CD4-positive, alpha-beta T cell (primary cell): Measurements from ENCODE around the gene MFSD2A. TPM values are rescaled to one million over a fixed set of nuclear protein-coding genes. Genes with fewer than 3 reads are reported as not detected.

ENCODE experiments used
- ATAC-seq: fragments of 200-7000 bp; cut with Tn5 transposase; one replicate; pipeline ENCODE4 v1.10.0; 2022; ENCODE audit warnings: mild to moderate bottlenecking; ENCODE audit not compliant: poor library complexity
- CTCF ChIA-PET: fragments of 350-600 bp; sonication (Branson Sonifier 250); formaldehyde crosslinking; loops from one replicate; lab custom pipeline; 2021; ENCODE audit warnings: antibody characterized with exemption, inconsistent platforms; lab: Charles Lee
- POLR2A ChIA-PET: fragments of 350-600 bp; sonication (Branson Sonifier 250); formaldehyde crosslinking; loops from one replicate; lab custom pipeline; 2021; ENCODE audit warnings: antibody characterized with exemption, inconsistent platforms; lab: Charles Lee
- DNase-seq, 14 experiments: peaks; one replicate each; pipeline ENCODE4 v3.0.0-alpha.2; 2013 to 2020; ENCODE audit warnings: mixed read lengths in 2 of 14
- H3K27ac ChIP-seq, 2 donors: one replicate each; pipeline versions ENCODE4 v1.5.1 to v1.7.0; 2013; ENCODE audit warnings: low read length in 2 of 2, low read depth in 1 of 2, mild to moderate bottlenecking in 1 of 2
- H3K27me3 ChIP-seq, 2 experiments: 1 replicate in 1 of 2; 2 replicates in 1 of 2; pipeline versions ENCODE4 v1.6.1 to v1.7.0; 2013; ENCODE audit warnings: low read length in 2 of 2, control low read depth in 1 of 2, mild to moderate bottlenecking in 1 of 2, moderate library complexity in 1 of 2; ENCODE audit not compliant: insufficient read depth in 2 of 2, control insufficient read depth in 1 of 2
- H3K36me3 ChIP-seq: one replicate; pipeline ENCODE4 v1.6.1; 2013; ENCODE audit warnings: low read length, control low read depth; ENCODE audit not compliant: insufficient read depth
- H3K4me1 ChIP-seq: one replicate; pipeline ENCODE4 v1.6.1; 2013; ENCODE audit warnings: low read length, control low read depth; ENCODE audit not compliant: insufficient read depth
- H3K4me3 ChIP-seq: one replicate; pipeline ENCODE4 v1.5.1; 2013; ENCODE audit warnings: mild to moderate bottlenecking, low read length, moderate library complexity
- H3K9me3 ChIP-seq, 2 experiments: 1 replicate in 1 of 2; 2 replicates in 1 of 2; pipeline versions ENCODE4 v1.6.1 to v1.7.0; 2013; ENCODE audit warnings: low read length in 2 of 2, mild to moderate bottlenecking in 2 of 2, control low read depth in 1 of 2, moderate library complexity in 1 of 2; ENCODE audit not compliant: control insufficient read depth in 1 of 2, insufficient read depth in 1 of 2
- H3K27ac Mint-ChIP-seq: one replicate; pipeline ENCODE4 v1.8.0; 2020; ENCODE audit warnings: mixed read lengths
- H3K27me3 Mint-ChIP-seq: one replicate; pipeline ENCODE4 v1.8.0; 2021; ENCODE audit warnings: mixed read lengths
- H3K36me3 Mint-ChIP-seq: one replicate; pipeline ENCODE4 v1.8.0; 2021; ENCODE audit warnings: low read depth, mixed read lengths
- H3K4me1 Mint-ChIP-seq: one replicate; pipeline ENCODE4 v1.8.0; 2021; ENCODE audit warnings: low read depth, mixed read lengths
- H3K4me3 Mint-ChIP-seq: one replicate; pipeline ENCODE4 v1.8.0; 2020; ENCODE audit warnings: mild to moderate bottlenecking, mixed read lengths
- H3K9me3 Mint-ChIP-seq: one replicate; pipeline ENCODE4 v1.8.0; 2020; ENCODE audit warnings: mixed read lengths
- CTCF ChIP-seq: fragments of 200-600 bp; IDR thresholded peaks from one replicate; pipeline ENCODE4 v1.8.0; 2022; ENCODE audit warnings: antibody characterized with exemption, mild to moderate bottlenecking
- intact Hi-C, 2 experiments: fragments of 100-400 bp; cut with DNase I in 1 of 2; cut with micrococcal nuclease in 1 of 2; formaldehyde crosslinking; loops; one replicate each; pipeline versions ENCODE4 v1.15.1 to v1.9.0; 2023 to 2025; cut with DNase I, micrococcal nuclease
- total RNA-seq, 174 experiments: library from RNA in 2 of 174; stranded (reverse) in 2 of 174; gene quantifications; one replicate each; pipeline ENCODE4 v1.2.3 and lab custom pipeline; 2021 to 2026

Gene MFSD2A
- total RNA-seq, 2 experiments from 2014 or later, result 2.5 to 2.7 TPM

GRCh38 chr1:39933956-39934941 lies 20.7 kb upstream of the MFSD2A start:
- Histone ChIP-seq H3K27me3 (no peaks in the 10 kb centered on the region), H3K4me3 (no peak overlapping the region), H3K4me1 (peaks cover 3% of the 10 kb centered on the region), H3K9me3 (no peaks in the 10 kb centered on the region), H3K36me3 (no peaks in the 10 kb centered on the region), H3K27ac (no peak overlapping the region)
- ChIA-PET CTCF (no interaction called here), POLR2A (no interaction called here)
- DNase-seq (peak in 3 of 14 experiments; percentile 7 to 70 (median 62)), ATAC-seq (no peak)
- H3K9me3 Mint-ChIP-seq, result no peaks in the 10 kb centered on the region
- no peaks in the 10 kb centered on the region for H3K27me3 Mint-ChIP-seq
- no peaks in the 10 kb centered on the region for H3K36me3 Mint-ChIP-seq
- H3K4me1 Mint-ChIP-seq, result no peaks in the 10 kb centered on the region
- no peak for TF ChIP-seq CTCF
- no peak overlapping the region for H3K27ac Mint-ChIP-seq
- no peak overlapping the region for H3K4me3 Mint-ChIP-seq
- intact Hi-C loops, result no loop called here

GRCh38 chr1:39936724-39937491 lies 18.0 kb upstream of the MFSD2A start:
- DNase-seq (peak in 3 of 14 experiments; percentile 10 to 36 (median 35)), ATAC-seq (no peak)
- Histone ChIP-seq H3K27me3 (no peaks in the 10 kb centered on the region), H3K4me3 (no peak overlapping the region), H3K9me3 (no peaks in the 10 kb centered on the region), H3K4me1 (peaks cover 3% of the 10 kb centered on the region), H3K36me3 (no peaks in the 10 kb centered on the region), H3K27ac (no peak overlapping the region)
- CTCF ChIA-PET, result interaction anchor here (1.4 kb wide), 1 partner anchor 18 kb away, joined by 3 read pairs; no protein-coding TSS in a partner anchor
- no peaks in the 10 kb centered on the region for H3K4me1 Mint-ChIP-seq
- no peaks in the 10 kb centered on the region for H3K9me3 Mint-ChIP-seq
- no peak overlapping the region for H3K4me3 Mint-ChIP-seq
- no peak for TF ChIP-seq CTCF
- H3K27ac Mint-ChIP-seq, result no peak overlapping the region
- POLR2A ChIA-PET, result no interaction called here
- no peaks in the 10 kb centered on the region for H3K27me3 Mint-ChIP-seq
- H3K36me3 Mint-ChIP-seq, result no peaks in the 10 kb centered on the region
- intact Hi-C loops, result no loop called here

DNA sequence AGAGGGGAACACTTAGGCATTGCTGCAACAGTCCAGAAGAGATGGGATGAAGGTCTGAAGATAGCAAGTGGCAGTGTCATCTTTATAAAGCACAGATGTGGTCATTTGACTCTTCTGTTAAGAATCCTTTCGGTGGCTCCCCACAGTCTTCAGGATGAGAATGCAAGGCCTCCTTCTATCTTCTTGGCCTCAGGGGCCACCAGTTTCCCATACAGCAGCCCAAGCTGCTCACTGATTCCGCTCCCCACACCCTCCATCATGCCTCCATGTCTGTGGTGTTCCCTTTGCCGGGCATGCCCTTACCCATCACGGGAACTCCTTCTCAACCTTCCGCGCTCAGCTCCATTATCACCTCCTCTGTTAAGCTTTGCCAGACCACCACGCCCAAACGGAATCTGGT lies 16.1 kb upstream of the MFSD2A start:
- H3K27ac Mint-ChIP-seq, result no peak overlapping the region
- ChIA-PET CTCF (no interaction called here), POLR2A (no interaction called here)
- no peaks in the 10 kb centered on the region for H3K9me3 ChIP-seq
- H3K36me3 Mint-ChIP-seq, result no peaks in the 10 kb centered on the region
- DNase-seq (no peak), ATAC-seq (no peak)
- H3K27ac ChIP-seq, result no peak overlapping the region
- no peaks in the 10 kb centered on the region for H3K4me1 ChIP-seq
- no peaks in the 10 kb centered on the region for H3K4me1 Mint-ChIP-seq
- no peak overlapping the region for H3K4me3 Mint-ChIP-seq
- peaks cover 3% of the 10 kb centered on the region for H3K27me3 Mint-ChIP-seq
- H3K27me3 ChIP-seq, result no peaks in the 10 kb centered on the region
- no peaks in the 10 kb centered on the region for H3K36me3 ChIP-seq
- TF ChIP-seq CTCF, result no peak
- no peaks in the 10 kb centered on the region for H3K9me3 Mint-ChIP-seq
- intact Hi-C loops, result no loop called here
- no peak overlapping the region for H3K4me3 ChIP-seq
